ENCODE results near the gene RYR1.

GRCh38 chr19:38511074-38511708 is 77.7 kb downstream of the RYR1 start:
- TF ChIP-seq IRF3 (IDR thresholded peaks at IDR 0.05; ENCODE audit: low read depth, low read length): no peak
- TF ChIP-seq TCF12 (IDR thresholded peaks at IDR 0.05): no peak
- TF ChIP-seq FOXM1 (IDR thresholded peaks at IDR 0.05; ENCODE audit: low read depth): no peak
- TF ChIP-seq CTCF (IDR thresholded peaks at IDR 0.05): no peak
- no peak for TF ChIP-seq EP300 (IDR thresholded peaks at IDR 0.05; ENCODE audit: borderline replicate concordance in 1 of 2, low read depth in 1 of 2, low read length in 1 of 2)
- TF ChIP-seq RCOR1 (IDR thresholded peaks at IDR 0.05; ENCODE audit: low read length): no peak
- no peak for TF ChIP-seq JUND (IDR thresholded peaks at IDR 0.05)
- no peak for TF ChIP-seq TEAD4 (IDR thresholded peaks at IDR 0.05; ENCODE audit: borderline replicate concordance, insufficient read depth)
- TF ChIP-seq EZH2phosphoT487 (IDR thresholded peaks at IDR 0.05; ENCODE audit: borderline replicate concordance, low read depth): no peak
- TF ChIP-seq GABPA (IDR thresholded peaks at IDR 0.05; ENCODE audit: low read depth): no peak
- no peak for TF ChIP-seq FOXJ3 (CRISPR knock-in tag; IDR thresholded peaks at IDR 0.05)

Measured in SK-N-SH (cell line).